Amygdala (tissue), 56 donors: ENCODE results near the gene PDE11A.

Experiments used
- DNase-seq, 56 donors: peaks; one replicate each; lab custom pipeline; 2025; lab: John Stamatoyannopoulos, UW

Gene PDE11A

GRCh38 chr2:177778472-177778871 is 294.1 kb downstream of the PDE11A start:
- DNase-seq, result no peak

- DNase-seq, result no peak
Measured at GRCh38 chr2:177772529-177772928, 300.0 kb downstream of the PDE11A start.

GRCh38 chr2:177771191-177771590 is 301.4 kb downstream of the PDE11A start:
- DNase-seq, result no peak

- DNase-seq, result no peak
Measured at GRCh38 chr2:177767768-177768167, 304.8 kb downstream of the PDE11A start.

- no peak for DNase-seq
Measured at GRCh38 chr2:177765698-177766097, 306.9 kb downstream of the PDE11A start.

- peak in 48 of 56 donors; percentile 3 to 74 (median 26) for DNase-seq
Measured at GRCh38 chr2:177763531-177764265, 308.9 kb downstream of the PDE11A start.

GRCh38 chr2:177759443-177759842 is 313.1 kb downstream of the PDE11A start:
- DNase-seq, result no peak

- peak in 43 of 56 donors; percentile 1 to 64 (median 25) for DNase-seq
Measured at GRCh38 chr2:177758591-177759371, 313.8 kb downstream of the PDE11A start.

- DNase-seq, result no peak
Measured at GRCh38 chr2:177756336-177756735, 316.2 kb downstream of the PDE11A start.

- no peak for DNase-seq
Measured at GRCh38 chr2:177754492-177754873, 318.1 kb downstream of the PDE11A start.

GRCh38 chr2:177753682-177754491 is 318.7 kb downstream of the PDE11A start:
- DNase-seq, result peak in 47 of 56 donors; percentile 1 to 77 (median 33)

GRCh38 chr2:177748360-177748759 is 324.2 kb downstream of the PDE11A start:
- DNase-seq, result no peak

- DNase-seq, result no peak
Measured at GRCh38 chr2:177747384-177747783, 325.2 kb downstream of the PDE11A start.

- no peak for DNase-seq
Measured at GRCh38 chr2:177746358-177746757, 326.2 kb downstream of the PDE11A start.

GRCh38 chr2:177745531-177745930 is 327.0 kb downstream of the PDE11A start:
- DNase-seq, result no peak

GRCh38 chr2:177742851-177743250 is 329.7 kb downstream of the PDE11A start:
- DNase-seq, result no peak

- DNase-seq, result no peak
Measured at GRCh38 chr2:177741866-177742265, 330.7 kb downstream of the PDE11A start.

- DNase-seq, result no peak
Measured at GRCh38 chr2:177740700-177741099, 331.9 kb downstream of the PDE11A start.

- DNase-seq, result no peak
Measured at GRCh38 chr2:177738461-177739235, 333.9 kb downstream of the PDE11A start.

- no peak for DNase-seq
Measured at GRCh38 chr2:177735318-177735803, 337.2 kb downstream of the PDE11A start.
